ENCODE data around the gene RADIL.

Gene RADIL

DNA sequence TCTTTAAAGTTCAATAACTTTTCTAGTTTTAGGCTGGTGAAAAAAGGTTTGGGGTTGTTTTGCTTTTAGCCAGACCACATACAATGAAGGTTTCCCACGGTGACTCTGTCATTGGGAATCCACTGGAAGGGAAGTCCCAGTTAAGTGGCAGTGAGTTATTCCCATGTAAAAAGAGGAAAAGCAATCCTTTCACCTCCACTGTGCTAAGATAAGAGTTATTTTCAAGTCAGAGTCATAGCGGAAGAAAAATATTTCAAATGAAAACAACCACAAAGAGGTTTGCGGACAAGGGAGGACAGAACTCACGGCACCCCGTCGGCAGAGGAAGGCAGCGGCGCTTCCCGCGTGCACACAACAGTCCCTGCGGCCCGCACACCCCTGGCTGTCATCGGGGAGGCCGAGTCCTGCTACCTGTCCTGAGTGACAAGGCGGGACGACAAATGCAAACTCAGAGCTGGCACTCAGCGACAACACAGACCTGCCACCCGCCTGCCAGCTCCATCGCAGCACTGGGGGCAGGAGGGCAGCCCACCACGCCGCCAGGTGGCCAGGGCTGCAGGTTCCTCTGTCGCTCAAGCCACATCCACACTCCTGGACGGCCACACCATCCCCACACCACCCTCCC is 12.3 kb downstream of the RADIL start:
- peak; percentile 64 for ATAC-seq
- Mint-ChIP-seq H3K27me3 (peaks cover 39% of the 10 kb centered on the region), H3K9me3 (no peaks in the 10 kb centered on the region), H3K27ac (no peak overlapping the region), H3K4me3 (peak overlapping the region in 1 of 2 donors; percentile 13), H3K4me1 (peaks cover 19% of the 10 kb centered on the region)
- no peak for DNase-seq

DNA sequence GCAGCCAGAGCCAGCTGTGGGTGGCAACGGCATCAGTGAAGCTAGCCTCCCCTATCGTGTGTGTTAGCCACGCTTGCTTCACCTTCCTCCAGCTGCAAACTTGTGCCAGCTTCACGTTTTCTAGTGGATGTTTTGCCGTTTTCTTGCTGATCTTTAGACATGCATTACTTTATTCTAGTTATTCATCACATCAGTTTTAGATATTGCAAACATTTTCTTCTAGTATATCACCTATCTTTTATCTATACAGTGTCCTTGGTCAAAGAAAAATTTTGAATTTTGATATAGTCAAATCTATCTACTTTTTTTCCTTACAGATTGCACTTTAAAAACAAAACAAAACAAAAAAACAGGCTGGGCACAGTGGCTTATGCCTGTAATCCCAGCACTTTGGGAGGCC is 15.0 kb downstream of the RADIL start:
- no peak for DNase-seq
- peaks cover 61% of the 10 kb centered on the region for H3K27me3 Mint-ChIP-seq
- no peak for ATAC-seq
- peaks cover 6 to 7% of the 10 kb centered on the region in 2 donors for H3K9me3 Mint-ChIP-seq
- H3K27ac Mint-ChIP-seq, result no peak overlapping the region
- H3K4me3 Mint-ChIP-seq, result no peak overlapping the region
- H3K4me1 Mint-ChIP-seq, result peaks cover 19% of the 10 kb centered on the region

- Mint-ChIP-seq H3K9me3 (peaks cover 12 to 16% of the 10 kb centered on the region in 2 donors), H3K27ac (no peak overlapping the region), H3K27me3 (peaks cover 55% of the 10 kb centered on the region), H3K4me3 (no peak overlapping the region), H3K4me1 (peaks cover 24% of the 10 kb centered on the region)
- no peak for ATAC-seq
- DNase-seq, result no peak
These were observed 16.7 kb downstream of the RADIL start for GRCh38 chr7:4866528-4867496.

DNA sequence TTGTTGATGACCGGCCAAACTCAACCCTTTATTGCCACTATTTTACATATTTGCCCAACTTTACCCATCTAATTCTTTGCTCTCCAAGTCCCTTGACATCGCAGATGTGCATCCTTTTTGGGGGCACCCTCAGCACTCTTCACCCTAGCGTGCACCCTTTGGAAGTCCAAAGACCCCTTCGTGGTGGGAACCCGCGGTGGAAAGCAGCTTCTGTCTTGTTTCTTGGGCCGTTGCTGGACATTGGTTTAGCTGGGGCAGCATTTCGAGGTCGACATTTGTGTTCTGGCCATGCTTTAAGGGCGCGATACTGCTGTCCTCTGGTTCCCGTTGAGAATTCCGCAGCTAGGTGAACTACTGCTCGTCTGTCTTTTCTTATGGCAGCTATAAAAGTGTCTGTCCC is 21.4 kb downstream of the RADIL start:
- ATAC-seq, result no peak
- peak overlapping the region in 1 of 2 donors; percentile 96 for H3K27ac Mint-ChIP-seq

GRCh38 chr7:4861673-4862072 is 21.8 kb downstream of the RADIL start, which contains the start of gene PAPOLB:
Gene PAPOLB (minus strand): TSS chr7:4862030. CDS start chr7:4861810, 220 bp downstream.
- DNase-seq (peak; percentile 63 to 72), ATAC-seq (peak; percentile 88)
- peaks cover 12% of the 10 kb centered on the region for H3K4me1 Mint-ChIP-seq
- peaks cover 16 to 18% of the 10 kb centered on the region in 2 donors for H3K9me3 Mint-ChIP-seq
- H3K27me3 Mint-ChIP-seq, result peaks cover 54% of the 10 kb centered on the region
- peak within 1 kb of the TSS; percentile 80 to 89 for H3K4me3 Mint-ChIP-seq
- H3K27ac Mint-ChIP-seq, result peak within 1 kb of the TSS; percentile 60 to 96

More for the DNA sequence above, 21.4 kb downstream of the RADIL start:
- DNase-seq, result no peak
- Mint-ChIP-seq H3K4me1 (peaks cover 12% of the 10 kb centered on the region), H3K27me3 (peaks cover 53% of the 10 kb centered on the region), H3K4me3 (peak overlapping the region; percentile 80 to 89), H3K9me3 (peaks cover 16 to 18% of the 10 kb centered on the region in 2 donors)

DNA sequence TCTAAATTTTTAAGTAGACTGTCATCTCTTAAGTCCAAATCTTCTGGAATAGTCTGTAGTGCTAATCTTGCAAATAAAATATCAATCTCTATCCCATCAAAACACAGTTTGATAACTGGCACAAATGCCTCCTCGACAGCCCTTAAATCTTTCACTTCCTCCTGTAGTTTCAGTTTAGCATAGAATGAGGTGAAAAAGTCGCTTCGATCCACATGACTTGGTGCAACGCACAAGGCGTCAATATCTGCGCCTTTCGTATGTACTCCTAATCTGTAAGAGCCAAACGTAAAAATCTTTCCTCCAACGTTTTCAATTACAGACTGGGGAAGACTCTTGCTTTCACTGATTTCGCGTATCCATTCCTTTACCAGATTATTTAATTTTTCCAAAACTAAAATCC is 22.3 kb downstream of the RADIL start:
- Mint-ChIP-seq H3K4me1 (peaks cover 12% of the 10 kb centered on the region), H3K4me3 (peak overlapping the region; percentile 80 to 89)

DNA sequence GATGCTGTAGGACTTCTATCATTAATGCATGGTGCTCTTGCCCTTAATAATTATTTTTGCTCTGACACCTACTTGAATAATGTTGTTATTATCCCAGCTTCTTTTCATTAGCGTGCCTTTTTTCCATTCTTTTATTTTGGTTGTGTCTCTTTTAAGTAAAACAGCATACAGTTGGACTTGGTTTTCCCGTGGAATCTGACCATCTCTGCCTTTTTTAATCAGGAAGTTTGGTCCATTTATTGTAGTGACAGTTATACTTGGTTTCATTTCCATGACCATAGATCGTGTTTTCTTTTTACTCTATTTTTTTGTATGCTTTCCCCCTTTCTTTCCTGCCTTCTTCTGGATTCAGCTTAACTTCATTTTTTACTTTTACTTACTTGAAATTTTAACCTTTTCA is 26.3 kb downstream of the RADIL start:
- DNase-seq (no peak), ATAC-seq (no peak)
- Mint-ChIP-seq H3K27me3 (peaks cover 20% of the 10 kb centered on the region), H3K4me1 (peaks cover 12% of the 10 kb centered on the region), H3K9me3 (peaks cover 0 to 5% of the 10 kb centered on the region in 2 donors), H3K4me3 (no peak overlapping the region), H3K27ac (no peak overlapping the region)

More for the DNA sequence above, 22.3 kb downstream of the RADIL start:
- DNase-seq, result no peak
- no peak for ATAC-seq
- Mint-ChIP-seq H3K9me3 (peaks cover 16 to 18% of the 10 kb centered on the region in 2 donors), H3K27ac (peak overlapping the region in 1 of 2 donors; percentile 96), H3K27me3 (peaks cover 54% of the 10 kb centered on the region)

DNA sequence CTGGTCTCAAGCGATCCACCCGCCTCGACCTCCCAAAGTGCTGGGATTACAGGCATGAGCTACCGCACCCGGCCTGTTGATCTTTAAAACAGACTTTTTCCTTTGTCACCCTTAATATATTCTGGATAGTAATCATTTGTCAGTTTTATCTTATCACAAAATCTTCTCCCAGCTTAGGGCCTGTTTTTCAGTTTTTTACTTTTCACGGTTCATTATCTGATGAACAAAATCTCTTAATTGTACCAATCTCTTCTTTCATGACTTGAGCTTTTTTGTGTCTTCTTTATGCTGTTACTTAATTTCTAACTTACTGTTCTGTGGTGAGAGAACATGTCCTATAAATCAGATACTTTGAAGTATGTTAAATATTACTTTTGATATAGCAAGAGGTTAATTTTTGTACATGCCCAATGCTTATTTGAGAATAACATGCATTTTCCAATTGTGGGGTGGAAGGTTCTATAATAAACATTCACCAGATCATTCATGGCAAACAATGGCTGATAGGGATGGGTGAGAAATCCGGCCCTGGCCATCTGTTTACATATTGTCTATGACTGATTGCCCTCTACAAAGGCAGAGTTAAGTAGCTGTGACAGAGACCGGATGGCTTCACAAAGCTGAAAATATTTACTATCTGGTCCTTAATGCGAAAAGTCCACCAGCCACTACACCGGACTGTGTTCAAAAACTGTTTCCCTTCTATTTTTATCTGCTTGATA is 27.0 kb downstream of the RADIL start:
- Mint-ChIP-seq H3K27me3 (peaks cover 20% of the 10 kb centered on the region), H3K4me1 (peaks cover 12% of the 10 kb centered on the region), H3K4me3 (no peak overlapping the region), H3K27ac (no peak overlapping the region), H3K9me3 (peaks cover 0 to 5% of the 10 kb centered on the region in 2 donors)
- ATAC-seq (no peak), DNase-seq (no peak)

DNA sequence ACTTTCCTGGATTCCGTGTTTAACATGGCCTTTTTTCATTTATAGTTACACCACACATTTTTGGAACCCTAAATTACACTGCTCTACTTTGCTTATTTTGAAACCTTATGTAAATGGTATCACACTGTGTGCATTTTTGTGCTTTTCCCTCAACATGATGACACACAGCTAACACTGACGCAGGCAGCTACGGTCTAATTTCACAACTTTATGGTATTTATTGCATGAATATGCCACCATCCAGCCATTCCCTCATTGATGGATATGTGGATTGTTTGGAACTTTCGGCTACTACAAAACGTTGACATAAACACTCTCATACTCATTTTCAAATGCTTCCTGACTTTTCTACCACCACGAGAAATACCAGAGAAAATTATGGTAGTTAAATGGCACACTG is 28.6 kb downstream of the RADIL start:
- Mint-ChIP-seq H3K4me3 (no peak overlapping the region), H3K27me3 (peaks cover 18% of the 10 kb centered on the region), H3K27ac (no peak overlapping the region), H3K4me1 (peaks cover 14% of the 10 kb centered on the region), H3K9me3 (peaks cover 0 to 4% of the 10 kb centered on the region in 2 donors)
- ATAC-seq (no peak), DNase-seq (no peak)

- DNase-seq (no peak), ATAC-seq (peak; percentile 79)
- H3K4me3 Mint-ChIP-seq, result no peak overlapping the region
- H3K27ac Mint-ChIP-seq, result no peak overlapping the region
- peaks cover 0 to 4% of the 10 kb centered on the region in 2 donors for H3K9me3 Mint-ChIP-seq
- H3K4me1 Mint-ChIP-seq, result peaks cover 14% of the 10 kb centered on the region
- H3K27me3 Mint-ChIP-seq, result no peaks in the 10 kb centered on the region
These were observed 31.8 kb downstream of the RADIL start for GRCh38 chr7:4851459-4852422.

- no peak for ATAC-seq
- H3K27ac Mint-ChIP-seq, result no peak overlapping the region
These were observed 33.2 kb downstream of the RADIL start for GRCh38 chr7:4850262-4850795.

GRCh38 chr7:4849390-4849789 is 34.1 kb downstream of the RADIL start:
- DNase-seq (peak; percentile 17 to 27), ATAC-seq (peak; percentile 68)

More at GRCh38 chr7:4850262-4850795, 33.2 kb downstream of the RADIL start:
- peaks cover 13% of the 10 kb centered on the region for H3K27me3 Mint-ChIP-seq
- no peak overlapping the region for H3K4me3 Mint-ChIP-seq
- peaks cover 14% of the 10 kb centered on the region for H3K4me1 Mint-ChIP-seq
- no peak for DNase-seq
- peaks cover 0 to 4% of the 10 kb centered on the region in 2 donors for H3K9me3 Mint-ChIP-seq

GRCh38 chr7:4845740-4846142 is 37.8 kb downstream of the RADIL start:
- no peaks in the 10 kb centered on the region for H3K4me1 Mint-ChIP-seq
- no peaks in the 10 kb centered on the region for H3K9me3 Mint-ChIP-seq
- ATAC-seq, result no peak
- peaks cover 23% of the 10 kb centered on the region for H3K27me3 Mint-ChIP-seq
- DNase-seq, result no peak
- peak overlapping the region in 1 of 2 donors; percentile 76 for H3K27ac Mint-ChIP-seq
- H3K4me3 Mint-ChIP-seq, result no peak overlapping the region

More at GRCh38 chr7:4849390-4849789, 34.1 kb downstream of the RADIL start:
- Mint-ChIP-seq H3K27me3 (peaks cover 22% of the 10 kb centered on the region), H3K4me1 (peaks cover 14% of the 10 kb centered on the region), H3K9me3 (peaks cover 0 to 4% of the 10 kb centered on the region in 2 donors), H3K27ac (no peak overlapping the region), H3K4me3 (no peak overlapping the region)
